Measurements from ENCODE around the gene SNTN.

The SNTN gene

GRCh38 chr3:63674586-63674985 lies 22.1 kb downstream of the SNTN start:
- no peak for DNase-seq (ENCODE audit: low spot score)

- DNase-seq (ENCODE audit: low spot score), result no peak
Measured at GRCh38 chr3:63679186-63679585, 26.7 kb downstream of the SNTN start.

GRCh38 chr3:63684081-63684480 lies 31.6 kb downstream of the SNTN start:
- no peak for DNase-seq (ENCODE audit: low spot score)

- DNase-seq (ENCODE audit: low spot score), result no peak
Measured at GRCh38 chr3:63685340-63685739, 32.9 kb downstream of the SNTN start.

- DNase-seq (ENCODE audit: low spot score), result no peak
Measured at GRCh38 chr3:63687278-63688225, 35.1 kb downstream of the SNTN start.

GRCh38 chr3:63689285-63689684 lies 36.8 kb downstream of the SNTN start:
- DNase-seq (ENCODE audit: low spot score), result no peak

- DNase-seq (ENCODE audit: low spot score), result no peak
Measured at GRCh38 chr3:63693351-63693750, 40.9 kb downstream of the SNTN start.

- no peak for DNase-seq (ENCODE audit: low spot score)
Measured at GRCh38 chr3:63705092-63705645, 52.7 kb downstream of the SNTN start.

GRCh38 chr3:63706321-63707085 lies 54.0 kb downstream of the SNTN start:
- no peak for DNase-seq (ENCODE audit: low spot score)

- DNase-seq (ENCODE audit: low spot score), result no peak
Measured at GRCh38 chr3:63707731-63708130, 55.3 kb downstream of the SNTN start.

GRCh38 chr3:63709576-63709975 lies 57.1 kb downstream of the SNTN start:
- no peak for DNase-seq (ENCODE audit: low spot score)

Measured in LoVo (cell line).